Stomach (tissue), 9 donors: ENCODE measurements around the gene CDC14A. TPM values are rescaled to one million over a fixed set of nuclear protein-coding genes. Genes with fewer than 3 reads are reported as not detected.

Experiments used
- DNase-seq, 2 donors: peaks; one replicate each; pipeline versions ENCODE4 v3.0.0 to v3.0.0-alpha.2; 2013 to 2019
- H3K27ac ChIP-seq, 5 donors: fragments of 200-600 bp in 4 of 5; sonication (generic) in 4 of 5; one replicate each; pipeline ENCODE4 v1.5.1; 2013 to 2019; ENCODE audit warnings: mild to moderate bottlenecking in 1 of 5, moderate library complexity in 1 of 5
- H3K27me3 ChIP-seq, 3 donors: fragments of 200-600 bp; sonication (generic); one replicate each; pipeline ENCODE4 v1.5.1; 2017 to 2019; ENCODE audit warnings: mixed run types in 1 of 3
- H3K36me3 ChIP-seq, 4 donors: fragments of 200-600 bp; sonication (generic); 1 replicate in 3 of 4; 2 replicates in 1 of 4; pipeline ENCODE4 v1.5.1; 2016 to 2019
- H3K4me1 ChIP-seq, 4 donors: fragments of 200-600 bp; sonication (generic); one replicate each; pipeline ENCODE4 v1.5.1; 2016 to 2019
- H3K4me3 ChIP-seq, 4 donors: fragments of 200-600 bp; sonication (generic) in 3 of 4; one replicate each; pipeline ENCODE4 v1.5.1; 2016 to 2019; ENCODE audit warnings: mild to moderate bottlenecking in 1 of 4
- H3K9me3 ChIP-seq, 4 donors: fragments of 200-600 bp; sonication (generic); one replicate each; pipeline ENCODE4 v1.5.1; 2016 to 2019
- CTCF ChIP-seq, 7 experiments: fragments of 450-650 bp in 4 of 7; fragments of 200-600 bp in 3 of 7; sonication (generic) in 3 of 7; IDR thresholded peaks; one replicate each; pipeline ENCODE4 v1.5.1; 2016 to 2019; ENCODE audit warnings: antibody characterized with exemption in 7 of 7, control low read depth in 2 of 7, mild to moderate bottlenecking in 1 of 7
- EP300 ChIP-seq: sonication (generic); formaldehyde crosslinking; IDR thresholded peaks from one replicate; pipeline ENCODE4 v1.6.1; 2017; ENCODE audit warnings: antibody characterized with exemption
- POLR2A ChIP-seq, 4 donors: fragments of 450-650 bp; IDR thresholded peaks; one replicate each; pipeline ENCODE4 v1.6.1; 2016; ENCODE audit warnings: antibody characterized with exemption in 4 of 4, control low read depth in 2 of 4, mild to moderate bottlenecking in 1 of 4, moderate library complexity in 1 of 4
- POLR2AphosphoS5 ChIP-seq, 3 donors: sonication (generic); formaldehyde crosslinking; IDR thresholded peaks; one replicate each; pipeline ENCODE4 v1.6.1; 2016; ENCODE audit warnings: antibody characterized with exemption in 3 of 3
- WGBS, 5 donors: extraction: QIAGEN DNeasy Blood & Tissue Kit in 3 of 5; methylation state at CpG; one replicate each; pipeline versions ENCODE4 v1.1.5 to v1.1.7; 2013 to 2018; 5-methylcytosine and 5-hydroxymethylcytosine counted together
- intact Hi-C: fragments of 100-400 bp; cut with DNase I; formaldehyde crosslinking; loops from one replicate; pipeline ENCODE4 v1.15.1; 2023; ENCODE audit warnings: low total_unique reads
- polyA plus RNA-seq, 3 donors: library from polyadenylated mRNA; stranded (reverse); fragments of 200-250 nt; gene quantifications; one replicate each; pipeline ENCODE4 v1.2.3, GENCODE V29; 2013
- total RNA-seq, 5 donors: library from RNA; depleted of rRNA; stranded (reverse); fragments of >200 nt; gene quantifications; one replicate each; pipeline versions ENCODE4 v1.1.0 to v1.2.3, GENCODE V29; 2014 to 2016
- donor health status: healthy with polysubstance abuse.
- donor health status: Bipolar disorder and iron deficiency.
- donor health status: healthy.

CDC14A gene
- total and polyA plus RNA-seq, 8 donors, result 2.1 to 31.0 (median 12.1) TPM

- H3K4me1 ChIP-seq, result peaks cover 0 to 26% (median 14%) of the 10 kb centered on the region in 4 donors
- intact Hi-C loops, result no loop called here
- TF ChIP-seq POLR2AphosphoS5 (IDR thresholded peaks at IDR 0.05) (no peak), POLR2A (IDR thresholded peaks at IDR 0.05) (no peak), CTCF (IDR thresholded peaks at IDR 0.05) (no peak), EP300 (no peak)
- H3K27me3 ChIP-seq, result no peaks in the 10 kb centered on the region
- DNase-seq, result no peak
- WGBS, 5 donors, result 90 to 94% (median 91%) methylated on average over 2 of the region's 2 CpGs
- no peak overlapping the region for H3K4me3 ChIP-seq
- H3K9me3 ChIP-seq, result no peaks in the 10 kb centered on the region
- peaks cover 0 to 4% (median 2%) of the 10 kb centered on the region in 4 donors for H3K36me3 ChIP-seq
- H3K27ac ChIP-seq, result no peak overlapping the region
Measured at GRCh38 chr1:100457683-100458082, 105.4 kb downstream of the CDC14A start.

- intact Hi-C loops, result no loop called here
- H3K9me3 ChIP-seq, result no peaks in the 10 kb centered on the region
- H3K4me3 ChIP-seq, result no peak overlapping the region
- H3K27me3 ChIP-seq, result no peaks in the 10 kb centered on the region
- H3K36me3 ChIP-seq, result peaks cover 0 to 10% (median 4%) of the 10 kb centered on the region in 4 donors
- DNase-seq, result no peak
- WGBS, 5 donors, result 44 to 68% (median 51%) methylated on average over 6 of the region's 6 CpGs
- peak overlapping the region in 1 of 5 donors; percentile 30 for H3K27ac ChIP-seq
- TF ChIP-seq CTCF (IDR thresholded peaks at IDR 0.05) (no peak), POLR2A (IDR thresholded peaks at IDR 0.05) (no peak), POLR2AphosphoS5 (IDR thresholded peaks at IDR 0.05) (no peak), EP300 (no peak)
- H3K4me1 ChIP-seq, result peaks cover 0 to 21% (median 6%) of the 10 kb centered on the region in 4 donors
Measured at GRCh38 chr1:100458661-100459357, 106.5 kb downstream of the CDC14A start.

- Histone ChIP-seq H3K36me3 (peaks cover 0 to 10% (median 4%) of the 10 kb centered on the region in 4 donors), H3K4me1 (peaks cover 0 to 25% (median 7%) of the 10 kb centered on the region in 4 donors), H3K27me3 (no peaks in the 10 kb centered on the region), H3K4me3 (no peak overlapping the region), H3K9me3 (no peaks in the 10 kb centered on the region), H3K27ac (peak overlapping the region in 1 of 5 donors; percentile 30)
- peak; percentile 79 to 93 for DNase-seq
- 14 to 22% (median 18%) methylated on average over 12 of the region's 12 CpGs for WGBS, 5 donors
- intact Hi-C loops, result loop anchor here (10.0 kb wide), 3 partner anchors 175 to 655 kb away; no protein-coding TSS in a partner anchor
- TF ChIP-seq CTCF (IDR thresholded peaks at IDR 0.05) (peak in 5 of 7 experiments; percentile 73 to 87 (median 76)), POLR2A (IDR thresholded peaks at IDR 0.05) (no peak), EP300 (no peak), POLR2AphosphoS5 (IDR thresholded peaks at IDR 0.05) (peak in 1 of 3 donors; percentile 47)
Measured at GRCh38 chr1:100459358-100460114, 107.2 kb downstream of the CDC14A start.

- Histone ChIP-seq H3K4me3 (no peak overlapping the region), H3K36me3 (peaks cover 0 to 18% (median 4%) of the 10 kb centered on the region in 4 donors), H3K4me1 (peaks cover 0 to 25% (median 7%) of the 10 kb centered on the region in 4 donors), H3K27me3 (no peaks in the 10 kb centered on the region), H3K9me3 (no peaks in the 10 kb centered on the region), H3K27ac (no peak overlapping the region)
- 45 to 71% (median 65%) methylated on average over 4 of the region's 4 CpGs for WGBS, 5 donors
- DNase-seq, result peak in 1 of 2 donors; percentile 61
- TF ChIP-seq POLR2A (IDR thresholded peaks at IDR 0.05) (no peak), POLR2AphosphoS5 (IDR thresholded peaks at IDR 0.05) (no peak), EP300 (no peak), CTCF (IDR thresholded peaks at IDR 0.05) (no peak)
- intact Hi-C loops, result loop anchor here (10.0 kb wide), 3 partner anchors 176 to 656 kb away; no protein-coding TSS in a partner anchor
Measured at GRCh38 chr1:100461222-100461621, 108.9 kb downstream of the CDC14A start.
